Measurements from ENCODE around the gene SASH1.

DNA sequence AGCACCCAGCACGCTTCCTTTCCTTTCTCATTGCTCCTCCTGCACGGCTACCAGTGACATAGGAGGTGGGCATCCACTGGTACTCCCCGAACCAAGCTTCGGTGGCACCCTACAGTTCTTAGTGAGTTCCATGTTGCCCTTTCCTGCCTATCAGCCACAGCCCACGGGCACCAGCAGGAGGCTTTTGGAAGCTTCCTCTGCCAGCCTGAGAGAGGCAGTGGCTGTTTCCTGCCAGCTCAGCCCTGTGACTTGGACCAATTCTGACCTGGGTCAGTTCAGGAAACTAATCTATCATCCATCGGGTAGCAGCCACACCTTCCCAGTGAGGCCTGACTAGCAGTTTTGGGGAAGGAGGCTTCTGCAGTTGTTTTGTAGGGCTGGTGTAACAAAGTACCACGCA is 227.8 kb downstream of the SASH1 start:
- TF ChIP-seq, protein P1, sequence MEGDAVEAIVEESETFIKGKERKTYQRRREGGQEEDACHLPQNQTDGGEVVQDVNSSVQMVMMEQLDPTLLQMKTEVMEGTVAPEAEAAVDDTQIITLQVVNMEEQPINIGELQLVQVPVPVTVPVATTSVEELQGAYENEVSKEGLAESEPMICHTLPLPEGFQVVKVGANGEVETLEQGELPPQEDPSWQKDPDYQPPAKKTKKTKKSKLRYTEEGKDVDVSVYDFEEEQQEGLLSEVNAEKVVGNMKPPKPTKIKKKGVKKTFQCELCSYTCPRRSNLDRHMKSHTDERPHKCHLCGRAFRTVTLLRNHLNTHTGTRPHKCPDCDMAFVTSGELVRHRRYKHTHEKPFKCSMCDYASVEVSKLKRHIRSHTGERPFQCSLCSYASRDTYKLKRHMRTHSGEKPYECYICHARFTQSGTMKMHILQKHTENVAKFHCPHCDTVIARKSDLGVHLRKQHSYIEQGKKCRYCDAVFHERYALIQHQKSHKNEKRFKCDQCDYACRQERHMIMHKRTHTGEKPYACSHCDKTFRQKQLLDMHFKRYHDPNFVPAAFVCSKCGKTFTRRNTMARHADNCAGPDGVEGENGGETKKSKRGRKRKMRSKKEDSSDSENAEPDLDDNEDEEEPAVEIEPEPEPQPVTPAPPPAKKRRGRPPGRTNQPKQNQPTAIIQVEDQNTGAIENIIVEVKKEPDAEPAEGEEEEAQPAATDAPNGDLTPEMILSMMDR (IDR thresholded peaks at IDR 0.05) = no peak
- TF ChIP-seq POLR2A (IDR thresholded peaks at IDR 0.05) = no peak

All from tibial nerve (tissue), 3 donors.